GM13976 (cell line): ENCODE data around the gene RABL2B.

Experiments used
- DNase-seq: peaks from one replicate; pipeline ENCODE4 v3.0.0; 2012; ENCODE audit warnings: low spot score
- in situ Hi-C: fragments of 300-500 bp; cut with MboI; formaldehyde crosslinking; loops from one replicate; pipeline ENCODE4 v1.12.0; 2022; ENCODE audit warnings: low sequenced_read_pairs, mixed read lengths, inconsistent platforms; ENCODE audit not compliant: unreplicated experiment
- TF ChIP-seq, protein P1 (sequence below): IDR thresholded peaks from 2 replicates; pipeline ENCODE4 v1.5.1; 2012; ENCODE audit warnings: borderline replicate concordance, mild to moderate bottlenecking; ENCODE audit not compliant: insufficient read depth; ENCODE audit errors: extremely low read depth, missing control alignments, control extremely low read depth

Gene RABL2B

GRCh38 chr22:50730013-50730891, 53.2 kb downstream of the RABL2B start:
- in situ Hi-C loops = no loop called here
- TF ChIP-seq, protein P1, sequence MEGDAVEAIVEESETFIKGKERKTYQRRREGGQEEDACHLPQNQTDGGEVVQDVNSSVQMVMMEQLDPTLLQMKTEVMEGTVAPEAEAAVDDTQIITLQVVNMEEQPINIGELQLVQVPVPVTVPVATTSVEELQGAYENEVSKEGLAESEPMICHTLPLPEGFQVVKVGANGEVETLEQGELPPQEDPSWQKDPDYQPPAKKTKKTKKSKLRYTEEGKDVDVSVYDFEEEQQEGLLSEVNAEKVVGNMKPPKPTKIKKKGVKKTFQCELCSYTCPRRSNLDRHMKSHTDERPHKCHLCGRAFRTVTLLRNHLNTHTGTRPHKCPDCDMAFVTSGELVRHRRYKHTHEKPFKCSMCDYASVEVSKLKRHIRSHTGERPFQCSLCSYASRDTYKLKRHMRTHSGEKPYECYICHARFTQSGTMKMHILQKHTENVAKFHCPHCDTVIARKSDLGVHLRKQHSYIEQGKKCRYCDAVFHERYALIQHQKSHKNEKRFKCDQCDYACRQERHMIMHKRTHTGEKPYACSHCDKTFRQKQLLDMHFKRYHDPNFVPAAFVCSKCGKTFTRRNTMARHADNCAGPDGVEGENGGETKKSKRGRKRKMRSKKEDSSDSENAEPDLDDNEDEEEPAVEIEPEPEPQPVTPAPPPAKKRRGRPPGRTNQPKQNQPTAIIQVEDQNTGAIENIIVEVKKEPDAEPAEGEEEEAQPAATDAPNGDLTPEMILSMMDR = no peak
- no peak for DNase-seq

DNA sequence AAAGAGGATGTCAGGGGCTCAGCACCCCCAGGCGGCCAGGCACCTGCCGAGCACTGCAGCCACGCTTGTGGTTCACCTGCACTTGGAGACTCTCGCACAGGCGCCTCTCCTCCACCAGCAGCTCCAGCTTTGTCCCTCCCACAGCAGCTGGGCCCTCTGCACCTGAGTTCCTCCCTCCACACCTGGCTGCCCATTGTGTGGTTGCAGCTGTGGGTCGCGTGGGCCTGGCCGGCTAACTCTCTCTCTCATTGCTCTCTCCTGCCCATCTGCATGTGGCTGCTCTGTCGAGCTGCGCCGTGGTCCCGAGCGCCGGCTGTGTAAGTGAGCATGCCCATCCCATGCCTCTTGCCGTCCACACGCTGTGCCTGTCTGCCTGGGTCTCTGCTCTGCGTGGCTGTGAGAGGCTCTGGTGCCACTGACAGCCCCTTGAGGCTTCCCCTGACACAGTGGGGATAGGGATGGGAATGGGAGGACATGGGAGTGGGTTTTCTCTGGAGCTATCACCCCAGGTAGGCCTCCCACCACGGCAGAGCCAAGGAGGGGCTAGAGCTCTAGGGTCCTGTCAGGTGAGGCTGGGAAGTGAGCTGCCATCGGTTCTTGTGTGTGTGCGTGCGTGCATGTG, 53.9 kb downstream of the RABL2B start:
- in situ Hi-C loops = no loop called here
- TF ChIP-seq, protein P1 = no peak
- DNase-seq = no peak

GRCh38 chr22:50728523-50728931, 54.9 kb downstream of the RABL2B start:
- in situ Hi-C loops = no loop called here
- no peak for DNase-seq
- TF ChIP-seq, protein P1 = no peak

DNA sequence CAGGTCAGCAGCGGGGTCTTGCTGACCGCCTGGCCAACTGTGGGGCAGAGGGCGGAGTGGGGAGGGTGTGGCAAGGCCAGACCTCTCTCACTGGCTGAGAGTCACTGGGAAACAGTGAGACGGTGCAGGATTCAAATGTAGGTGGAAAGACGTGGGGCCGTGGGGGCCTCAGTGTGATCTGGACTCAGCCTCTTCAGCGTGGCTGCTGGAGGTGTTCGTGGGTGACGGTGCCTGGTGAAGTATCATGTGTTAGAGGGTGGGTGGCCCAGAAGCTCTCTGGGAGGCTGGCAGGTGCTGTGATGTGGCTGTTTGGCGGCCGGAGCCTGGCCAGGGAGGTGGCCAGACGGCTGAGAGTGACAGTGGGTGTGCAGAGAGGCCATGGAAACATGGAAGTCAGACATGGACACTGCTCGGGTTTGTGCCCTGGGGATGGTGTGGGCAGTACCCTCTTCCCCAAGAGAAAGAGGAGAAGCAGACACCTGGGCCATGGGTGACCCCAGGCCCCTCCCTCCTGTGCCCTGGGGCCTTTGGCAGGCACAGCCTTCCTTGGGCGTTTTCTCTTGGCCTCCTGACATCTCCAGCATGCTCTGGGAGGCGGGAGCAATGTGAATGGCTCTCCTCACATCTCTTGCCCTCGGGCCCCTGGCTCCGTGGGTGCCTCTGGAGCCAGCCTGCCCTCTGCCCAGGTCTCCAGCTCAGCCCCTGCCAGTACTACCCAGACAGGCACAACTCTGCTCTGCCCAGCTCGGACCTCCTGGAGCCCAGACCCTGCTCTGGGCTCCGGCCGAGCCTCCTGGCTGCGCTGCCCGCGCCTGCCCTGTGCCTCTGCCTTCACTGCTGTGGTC, 55.5 kb downstream of the RABL2B start:
- in situ Hi-C loops = no loop called here

GRCh38 chr22:50726643-50727340, 56.6 kb downstream of the RABL2B start:
- TF ChIP-seq, protein P1 = no peak
- in situ Hi-C loops = no loop called here
- no peak for DNase-seq

More for the DNA sequence above, 55.5 kb downstream of the RABL2B start:
- TF ChIP-seq, protein P1 = no peak
- no peak for DNase-seq

DNA sequence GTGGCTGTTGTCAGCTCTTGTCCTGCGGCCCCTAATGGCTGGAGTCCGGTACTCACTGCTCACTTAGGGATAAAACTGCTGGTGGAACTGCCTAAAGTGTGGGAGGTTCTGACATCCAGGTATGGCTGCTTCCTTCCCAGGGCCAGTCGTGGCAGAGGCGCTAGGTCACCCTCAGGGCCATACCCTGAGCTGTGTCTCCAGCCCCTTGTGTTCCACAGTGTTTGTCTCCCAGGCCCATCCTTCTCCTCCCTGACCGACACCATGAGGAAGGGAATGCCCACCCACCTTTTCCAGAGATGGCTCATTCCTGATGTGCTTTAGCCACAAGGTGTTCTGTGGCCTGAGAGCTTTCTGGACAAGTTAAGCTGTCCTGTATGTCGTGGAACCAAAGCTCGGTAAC, 57.8 kb downstream of the RABL2B start:
- in situ Hi-C loops = no loop called here
- no peak for DNase-seq
- TF ChIP-seq, protein P1 = no peak
